H1 (cell line): ENCODE measurements around the gene WNK3. TPM values are rescaled to one million over a fixed set of nuclear protein-coding genes. Genes with fewer than 3 reads are reported as not detected.

ENCODE experiments used
- polyA plus RNA-seq, 7 experiments: library from polyadenylated mRNA; depleted of rRNA in 3 of 7; stranded (reverse) in 5 of 7; unstranded in 2 of 7; fragments of >200 nt in 5 of 7; fragments of 200-250 nt in 2 of 7; gene quantifications; 1 replicate in 5 of 7; 2 replicates in 1 of 7; 4 replicates in 1 of 7; pipeline versions ENCODE4 v1.2.1 to v1.2.3, GENCODE V29; 2011 to 2013; ENCODE audit warnings: missing spikeins in 2 of 7, mixed read lengths in 2 of 7
- total RNA-seq: library from RNA; stranded (reverse); fragmentation: NEBNext Ultra II Directional; extraction: Animal tissue kit (Norgen Biotek cat#: 25700); gene quantifications from 2 replicates; pipeline ENCODE4 v1.2.1, GENCODE V29; 2021
- TF ChIP-seq, protein P1 (sequence below): fragments of 300-600 bp; sonication (generic); IDR thresholded peaks from 2 replicates; pipeline ENCODE4 v1.7.1; 2012; ENCODE audit warnings: low read length, moderate library complexity, mild to moderate bottlenecking, inconsistent platforms; ENCODE audit not compliant: insufficient replicate concordance
- TF ChIP-seq, protein P2 (sequence below): IDR thresholded peaks from 2 replicates; pipeline ENCODE4 v1.6.1; 2012; ENCODE audit warnings: inconsistent platforms

WNK3 gene
- total and polyA plus RNA-seq, 2 of the 8 experiments (the other 6 are each of a cell fraction or from before 2014, with no cell fraction given) = 5.5 to 37.5 TPM

DNA sequence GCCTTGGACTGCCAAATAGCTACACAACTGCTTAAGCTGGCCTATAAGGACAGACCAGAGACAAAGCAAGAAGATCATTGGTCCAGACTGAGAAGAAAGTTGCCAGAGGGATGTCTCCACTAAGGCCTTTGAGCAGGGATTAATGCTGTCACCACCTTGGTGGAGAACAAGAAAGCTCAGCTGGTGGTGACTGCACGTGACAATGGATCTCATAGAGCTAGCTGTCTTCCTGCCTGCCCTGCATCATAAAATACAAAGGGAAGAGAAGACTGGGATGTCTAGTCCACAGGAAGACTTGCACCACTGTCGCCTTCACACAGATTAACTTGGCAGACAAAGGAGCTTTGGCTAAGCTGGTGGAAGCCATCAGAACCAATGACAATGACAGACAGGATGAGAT lies 134.3 kb downstream of the WNK3 start (continued):
- TF ChIP-seq, protein P1, sequence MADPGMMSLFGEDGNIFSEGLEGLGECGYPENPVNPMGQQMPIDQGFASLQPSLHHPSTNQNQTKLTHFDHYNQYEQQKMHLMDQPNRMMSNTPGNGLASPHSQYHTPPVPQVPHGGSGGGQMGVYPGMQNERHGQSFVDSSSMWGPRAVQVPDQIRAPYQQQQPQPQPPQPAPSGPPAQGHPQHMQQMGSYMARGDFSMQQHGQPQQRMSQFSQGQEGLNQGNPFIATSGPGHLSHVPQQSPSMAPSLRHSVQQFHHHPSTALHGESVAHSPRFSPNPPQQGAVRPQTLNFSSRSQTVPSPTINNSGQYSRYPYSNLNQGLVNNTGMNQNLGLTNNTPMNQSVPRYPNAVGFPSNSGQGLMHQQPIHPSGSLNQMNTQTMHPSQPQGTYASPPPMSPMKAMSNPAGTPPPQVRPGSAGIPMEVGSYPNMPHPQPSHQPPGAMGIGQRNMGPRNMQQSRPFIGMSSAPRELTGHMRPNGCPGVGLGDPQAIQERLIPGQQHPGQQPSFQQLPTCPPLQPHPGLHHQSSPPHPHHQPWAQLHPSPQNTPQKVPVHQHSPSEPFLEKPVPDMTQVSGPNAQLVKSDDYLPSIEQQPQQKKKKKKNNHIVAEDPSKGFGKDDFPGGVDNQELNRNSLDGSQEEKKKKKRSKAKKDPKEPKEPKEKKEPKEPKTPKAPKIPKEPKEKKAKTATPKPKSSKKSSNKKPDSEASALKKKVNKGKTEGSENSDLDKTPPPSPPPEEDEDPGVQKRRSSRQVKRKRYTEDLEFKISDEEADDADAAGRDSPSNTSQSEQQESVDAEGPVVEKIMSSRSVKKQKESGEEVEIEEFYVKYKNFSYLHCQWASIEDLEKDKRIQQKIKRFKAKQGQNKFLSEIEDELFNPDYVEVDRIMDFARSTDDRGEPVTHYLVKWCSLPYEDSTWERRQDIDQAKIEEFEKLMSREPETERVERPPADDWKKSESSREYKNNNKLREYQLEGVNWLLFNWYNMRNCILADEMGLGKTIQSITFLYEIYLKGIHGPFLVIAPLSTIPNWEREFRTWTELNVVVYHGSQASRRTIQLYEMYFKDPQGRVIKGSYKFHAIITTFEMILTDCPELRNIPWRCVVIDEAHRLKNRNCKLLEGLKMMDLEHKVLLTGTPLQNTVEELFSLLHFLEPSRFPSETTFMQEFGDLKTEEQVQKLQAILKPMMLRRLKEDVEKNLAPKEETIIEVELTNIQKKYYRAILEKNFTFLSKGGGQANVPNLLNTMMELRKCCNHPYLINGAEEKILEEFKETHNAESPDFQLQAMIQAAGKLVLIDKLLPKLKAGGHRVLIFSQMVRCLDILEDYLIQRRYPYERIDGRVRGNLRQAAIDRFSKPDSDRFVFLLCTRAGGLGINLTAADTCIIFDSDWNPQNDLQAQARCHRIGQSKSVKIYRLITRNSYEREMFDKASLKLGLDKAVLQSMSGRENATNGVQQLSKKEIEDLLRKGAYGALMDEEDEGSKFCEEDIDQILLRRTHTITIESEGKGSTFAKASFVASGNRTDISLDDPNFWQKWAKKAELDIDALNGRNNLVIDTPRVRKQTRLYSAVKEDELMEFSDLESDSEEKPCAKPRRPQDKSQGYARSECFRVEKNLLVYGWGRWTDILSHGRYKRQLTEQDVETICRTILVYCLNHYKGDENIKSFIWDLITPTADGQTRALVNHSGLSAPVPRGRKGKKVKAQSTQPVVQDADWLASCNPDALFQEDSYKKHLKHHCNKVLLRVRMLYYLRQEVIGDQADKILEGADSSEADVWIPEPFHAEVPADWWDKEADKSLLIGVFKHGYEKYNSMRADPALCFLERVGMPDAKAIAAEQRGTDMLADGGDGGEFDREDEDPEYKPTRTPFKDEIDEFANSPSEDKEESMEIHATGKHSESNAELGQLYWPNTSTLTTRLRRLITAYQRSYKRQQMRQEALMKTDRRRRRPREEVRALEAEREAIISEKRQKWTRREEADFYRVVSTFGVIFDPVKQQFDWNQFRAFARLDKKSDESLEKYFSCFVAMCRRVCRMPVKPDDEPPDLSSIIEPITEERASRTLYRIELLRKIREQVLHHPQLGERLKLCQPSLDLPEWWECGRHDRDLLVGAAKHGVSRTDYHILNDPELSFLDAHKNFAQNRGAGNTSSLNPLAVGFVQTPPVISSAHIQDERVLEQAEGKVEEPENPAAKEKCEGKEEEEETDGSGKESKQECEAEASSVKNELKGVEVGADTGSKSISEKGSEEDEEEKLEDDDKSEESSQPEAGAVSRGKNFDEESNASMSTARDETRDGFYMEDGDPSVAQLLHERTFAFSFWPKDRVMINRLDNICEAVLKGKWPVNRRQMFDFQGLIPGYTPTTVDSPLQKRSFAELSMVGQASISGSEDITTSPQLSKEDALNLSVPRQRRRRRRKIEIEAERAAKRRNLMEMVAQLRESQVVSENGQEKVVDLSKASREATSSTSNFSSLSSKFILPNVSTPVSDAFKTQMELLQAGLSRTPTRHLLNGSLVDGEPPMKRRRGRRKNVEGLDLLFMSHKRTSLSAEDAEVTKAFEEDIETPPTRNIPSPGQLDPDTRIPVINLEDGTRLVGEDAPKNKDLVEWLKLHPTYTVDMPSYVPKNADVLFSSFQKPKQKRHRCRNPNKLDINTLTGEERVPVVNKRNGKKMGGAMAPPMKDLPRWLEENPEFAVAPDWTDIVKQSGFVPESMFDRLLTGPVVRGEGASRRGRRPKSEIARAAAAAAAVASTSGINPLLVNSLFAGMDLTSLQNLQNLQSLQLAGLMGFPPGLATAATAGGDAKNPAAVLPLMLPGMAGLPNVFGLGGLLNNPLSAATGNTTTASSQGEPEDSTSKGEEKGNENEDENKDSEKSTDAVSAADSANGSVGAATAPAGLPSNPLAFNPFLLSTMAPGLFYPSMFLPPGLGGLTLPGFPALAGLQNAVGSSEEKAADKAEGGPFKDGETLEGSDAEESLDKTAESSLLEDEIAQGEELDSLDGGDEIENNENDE = no peak
- TF ChIP-seq, protein P2, sequence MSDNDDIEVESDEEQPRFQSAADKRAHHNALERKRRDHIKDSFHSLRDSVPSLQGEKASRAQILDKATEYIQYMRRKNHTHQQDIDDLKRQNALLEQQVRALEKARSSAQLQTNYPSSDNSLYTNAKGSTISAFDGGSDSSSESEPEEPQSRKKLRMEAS = no peak
